ENCODE results near the gene CNDP2. TPM values are rescaled to one million over a fixed set of nuclear protein-coding genes. Genes with fewer than 3 reads are reported as not detected.

CNDP2 gene
- total RNA-seq, 1 donor: 38.0 TPM

DNA sequence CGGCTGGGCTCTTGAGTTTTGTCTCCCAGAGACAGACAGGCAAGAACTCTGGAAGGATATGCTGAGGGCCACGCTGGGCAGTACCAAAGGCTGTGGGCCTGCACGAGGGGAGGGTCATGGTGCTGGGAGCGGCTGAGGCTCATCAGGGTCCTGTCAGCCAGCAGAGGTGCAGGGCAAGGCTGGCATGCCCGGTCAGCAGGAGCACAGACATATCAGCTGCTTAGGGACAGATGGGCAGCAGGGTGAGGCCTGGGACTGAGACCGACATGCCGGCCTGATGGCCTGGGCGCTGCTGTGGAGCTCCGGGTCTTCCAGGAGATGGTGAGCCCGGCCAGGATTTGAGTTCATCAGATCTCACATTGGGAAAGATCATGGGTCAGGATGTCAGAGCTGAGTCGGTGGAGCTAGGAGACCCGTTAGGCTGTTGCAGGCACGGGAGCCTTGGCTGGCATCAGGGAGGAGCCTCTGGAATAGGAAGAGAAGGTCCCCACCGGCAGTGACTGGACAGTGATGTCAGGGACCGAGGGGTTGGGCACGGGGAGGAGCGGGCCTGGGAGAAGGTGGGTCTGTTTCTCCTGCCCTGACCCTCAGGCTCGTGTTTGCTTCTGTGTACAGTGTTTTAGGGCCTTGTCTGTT lies 18.8 kb downstream of the CNDP2 start:
- H3K4me3 ChIP-seq (ENCODE audit: low read depth, low read length): no peak overlapping the region
- DNase-seq (ENCODE audit: low read depth): no peak
- TF ChIP-seq, protein P1, sequence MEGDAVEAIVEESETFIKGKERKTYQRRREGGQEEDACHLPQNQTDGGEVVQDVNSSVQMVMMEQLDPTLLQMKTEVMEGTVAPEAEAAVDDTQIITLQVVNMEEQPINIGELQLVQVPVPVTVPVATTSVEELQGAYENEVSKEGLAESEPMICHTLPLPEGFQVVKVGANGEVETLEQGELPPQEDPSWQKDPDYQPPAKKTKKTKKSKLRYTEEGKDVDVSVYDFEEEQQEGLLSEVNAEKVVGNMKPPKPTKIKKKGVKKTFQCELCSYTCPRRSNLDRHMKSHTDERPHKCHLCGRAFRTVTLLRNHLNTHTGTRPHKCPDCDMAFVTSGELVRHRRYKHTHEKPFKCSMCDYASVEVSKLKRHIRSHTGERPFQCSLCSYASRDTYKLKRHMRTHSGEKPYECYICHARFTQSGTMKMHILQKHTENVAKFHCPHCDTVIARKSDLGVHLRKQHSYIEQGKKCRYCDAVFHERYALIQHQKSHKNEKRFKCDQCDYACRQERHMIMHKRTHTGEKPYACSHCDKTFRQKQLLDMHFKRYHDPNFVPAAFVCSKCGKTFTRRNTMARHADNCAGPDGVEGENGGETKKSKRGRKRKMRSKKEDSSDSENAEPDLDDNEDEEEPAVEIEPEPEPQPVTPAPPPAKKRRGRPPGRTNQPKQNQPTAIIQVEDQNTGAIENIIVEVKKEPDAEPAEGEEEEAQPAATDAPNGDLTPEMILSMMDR (IDR thresholded peaks at IDR 0.05; ENCODE audit: insufficient read depth, low read length): no peak

DNA sequence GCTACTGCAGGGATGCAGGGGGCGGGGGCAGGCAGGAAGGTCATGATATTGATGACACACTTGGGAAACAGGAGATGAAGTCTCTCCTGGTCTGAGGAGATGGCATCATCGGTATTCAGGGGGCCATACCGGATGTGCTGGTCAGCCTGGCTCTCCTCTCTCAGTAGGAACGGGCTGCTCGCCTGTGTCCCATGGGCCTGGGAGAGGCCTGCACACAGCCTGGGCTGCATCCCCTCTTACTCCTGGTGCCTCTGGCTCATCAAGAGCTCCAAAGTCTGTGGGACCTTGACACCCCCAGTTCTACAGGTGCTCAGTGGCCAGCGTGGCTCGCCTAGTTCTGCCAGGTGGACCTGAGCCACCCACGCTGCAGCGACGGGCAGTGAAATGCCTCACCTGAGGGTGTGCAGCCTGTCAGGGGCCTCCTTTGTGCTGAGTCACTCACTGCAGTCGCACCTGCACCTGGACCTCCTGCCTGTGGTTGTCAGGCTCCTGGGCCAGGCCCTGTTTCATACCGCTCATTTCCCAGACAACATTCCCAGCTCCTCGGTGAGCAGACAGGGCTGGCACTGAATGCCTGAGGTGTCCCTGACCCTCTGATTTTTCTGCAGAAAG lies 19.6 kb downstream of the CNDP2 start:
- no peak for DNase-seq (ENCODE audit: low read depth)
- TF ChIP-seq, protein P1 (IDR thresholded peaks at IDR 0.05; ENCODE audit: insufficient read depth, low read length): no peak
- H3K4me3 ChIP-seq (ENCODE audit: low read depth, low read length): no peak overlapping the region

DNA sequence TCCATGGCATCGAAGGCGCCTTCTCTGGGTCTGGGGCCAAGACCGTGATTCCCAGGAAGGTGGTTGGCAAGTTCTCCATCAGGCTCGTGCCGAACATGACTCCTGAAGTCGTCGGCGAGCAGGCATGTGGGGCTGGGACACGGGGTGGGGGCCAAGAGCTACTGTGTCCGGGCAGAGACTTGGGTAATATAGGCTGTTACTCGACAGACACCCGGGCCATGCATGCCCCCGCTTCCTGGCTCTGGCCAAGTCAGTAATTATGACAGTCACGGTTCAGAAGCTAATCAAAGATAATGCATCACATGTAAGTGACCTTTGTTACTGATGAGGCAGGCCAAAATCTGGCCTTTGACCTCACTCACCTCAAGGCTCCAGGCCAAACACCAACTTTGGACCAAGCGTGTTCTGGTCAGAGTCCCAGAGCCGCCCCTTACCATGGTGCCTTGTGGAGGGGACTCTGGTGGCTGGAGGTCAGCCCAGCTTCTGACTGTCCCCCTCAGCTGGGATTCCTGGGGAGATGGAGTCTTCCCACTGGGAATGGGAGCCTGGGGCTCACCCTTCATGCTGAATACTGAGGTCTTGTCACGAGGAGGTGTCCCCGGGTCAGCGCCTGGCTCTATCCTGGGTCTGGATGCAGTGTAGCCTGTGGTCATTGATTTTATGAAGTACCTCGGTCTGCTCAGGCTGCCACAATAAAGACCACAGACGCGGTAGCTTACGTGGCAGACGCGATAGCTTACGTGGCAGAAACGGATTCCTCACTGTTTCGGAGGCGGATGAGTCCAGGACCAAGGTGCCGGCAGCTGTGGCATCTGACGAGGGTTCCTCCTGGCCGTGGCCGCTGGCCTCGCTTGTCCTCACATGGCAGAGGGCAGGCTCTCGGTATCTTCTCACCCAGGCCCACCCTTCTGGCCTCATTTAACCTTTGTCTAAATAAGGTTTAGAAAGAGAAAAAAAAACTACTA lies 20.4 kb downstream of the CNDP2 start:
- TF ChIP-seq, protein P1 (IDR thresholded peaks at IDR 0.05; ENCODE audit: insufficient read depth, low read length): no peak
- H3K4me3 ChIP-seq (ENCODE audit: low read depth, low read length): no peak overlapping the region
- no peak for DNase-seq (ENCODE audit: low read depth)

DNA sequence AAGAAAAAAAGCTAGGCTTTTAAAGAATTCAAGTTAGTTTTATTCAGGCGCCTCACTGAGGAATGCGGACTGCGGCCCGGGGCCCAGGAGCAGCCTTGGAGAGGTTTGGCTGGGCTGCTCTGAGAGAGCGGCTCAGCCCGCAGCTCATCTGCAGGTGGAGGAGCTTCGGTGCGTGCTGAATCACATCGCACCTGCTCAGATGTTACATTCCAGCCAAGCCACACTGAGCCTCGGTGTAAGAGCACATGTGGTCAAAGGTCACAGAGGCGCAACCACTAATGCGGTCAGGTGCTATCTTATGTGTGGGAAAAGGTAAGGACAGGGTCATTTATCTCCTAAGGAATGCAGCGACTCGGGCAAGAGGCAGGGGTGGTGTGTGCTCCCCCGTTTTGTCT lies 21.1 kb downstream of the CNDP2 start:
- DNase-seq (ENCODE audit: low read depth): no peak
- no peak overlapping the region for H3K4me3 ChIP-seq (ENCODE audit: low read depth, low read length)
- TF ChIP-seq, protein P1 (IDR thresholded peaks at IDR 0.05; ENCODE audit: insufficient read depth, low read length): no peak

DNA sequence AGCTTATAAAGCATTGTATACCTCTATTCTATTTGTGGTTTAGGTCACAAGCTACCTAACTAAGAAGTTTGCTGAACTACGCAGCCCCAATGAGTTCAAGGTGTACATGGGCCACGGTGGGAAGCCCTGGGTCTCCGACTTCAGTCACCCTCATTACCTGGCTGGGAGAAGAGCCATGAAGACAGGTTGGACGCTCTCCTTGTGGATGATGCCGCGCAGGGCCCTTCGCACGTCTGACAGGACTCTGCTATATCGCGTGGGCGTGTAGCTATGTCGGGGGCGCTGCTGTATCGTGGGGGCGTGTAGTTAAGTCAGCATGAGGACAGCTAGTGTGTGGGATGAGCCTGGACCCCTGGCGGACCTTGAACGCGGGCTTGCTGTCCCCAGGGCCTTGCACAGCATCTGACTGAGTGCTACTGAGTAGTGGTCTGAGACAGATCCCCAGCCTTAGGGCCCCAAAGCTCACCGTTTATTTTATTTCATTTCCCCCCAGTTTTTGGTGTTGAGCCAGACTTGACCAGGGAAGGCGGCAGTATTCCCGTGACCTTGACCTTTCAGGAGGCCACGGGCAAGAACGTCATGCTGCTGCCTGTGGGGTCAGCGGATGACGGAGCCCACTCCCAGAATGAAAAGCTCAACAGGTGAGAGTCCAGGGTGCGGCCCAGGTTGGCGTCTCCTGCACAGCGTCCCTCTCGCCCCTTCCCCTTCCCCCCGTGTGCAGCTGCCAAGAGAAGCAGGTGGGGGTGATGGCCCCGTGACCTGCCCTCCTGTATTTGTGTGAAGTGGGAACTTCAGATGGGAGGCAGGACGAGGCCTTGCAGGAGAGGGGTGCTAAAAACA lies 22.5 kb downstream of the CNDP2 start:
- H3K4me3 ChIP-seq (ENCODE audit: low read depth, low read length): no peak overlapping the region
- TF ChIP-seq, protein P1 (IDR thresholded peaks at IDR 0.05; ENCODE audit: insufficient read depth, low read length): no peak
- no peak for DNase-seq (ENCODE audit: low read depth)
